Germinal center (tissue), 1 donor: Measurements from ENCODE around the gene NEUROD2.

Source experiments
- DNase-seq: peaks from one replicate; pipeline ENCODE4 v3.0.0; 2012; ENCODE audit warnings: mixed read lengths, low spot score

Gene NEUROD2

DNA sequence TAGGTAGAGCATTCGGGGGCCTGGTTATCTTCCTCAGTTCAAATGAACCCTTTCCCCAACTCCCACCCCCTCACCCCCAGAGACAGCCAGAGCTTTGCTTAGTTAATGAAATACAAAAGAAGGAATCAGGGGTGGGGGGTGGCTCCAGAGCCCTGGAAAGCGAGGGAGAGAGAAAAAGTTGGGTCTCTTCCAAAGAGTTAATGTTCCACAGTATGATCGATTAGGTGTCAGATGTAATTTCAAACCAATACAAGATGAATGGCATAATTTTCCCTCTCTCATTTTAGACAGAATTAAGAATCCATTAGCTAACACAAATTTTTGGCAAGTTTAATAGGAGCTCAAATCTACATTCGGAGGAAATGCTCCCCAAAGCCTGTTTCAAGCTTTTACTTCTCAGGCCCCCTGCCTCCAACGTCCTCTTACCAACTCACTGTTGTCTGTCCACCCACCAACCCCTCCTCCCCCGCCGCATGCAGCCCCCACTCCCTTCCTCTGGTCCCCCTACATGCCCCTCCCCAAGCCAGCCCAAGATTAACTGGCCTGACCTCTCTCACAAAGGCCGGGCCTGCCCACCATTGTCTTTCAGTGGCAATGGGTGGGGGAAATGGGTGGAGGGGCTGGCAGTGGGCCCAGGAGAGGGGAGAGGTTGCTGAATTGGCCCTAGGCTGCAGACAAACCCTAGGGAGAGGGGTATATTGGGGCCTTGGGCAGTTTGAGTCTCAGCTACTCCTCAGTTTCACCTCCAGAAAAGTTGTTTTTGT is 28.2 kb downstream of the NEUROD2 start:
- DNase-seq = no peak

DNA sequence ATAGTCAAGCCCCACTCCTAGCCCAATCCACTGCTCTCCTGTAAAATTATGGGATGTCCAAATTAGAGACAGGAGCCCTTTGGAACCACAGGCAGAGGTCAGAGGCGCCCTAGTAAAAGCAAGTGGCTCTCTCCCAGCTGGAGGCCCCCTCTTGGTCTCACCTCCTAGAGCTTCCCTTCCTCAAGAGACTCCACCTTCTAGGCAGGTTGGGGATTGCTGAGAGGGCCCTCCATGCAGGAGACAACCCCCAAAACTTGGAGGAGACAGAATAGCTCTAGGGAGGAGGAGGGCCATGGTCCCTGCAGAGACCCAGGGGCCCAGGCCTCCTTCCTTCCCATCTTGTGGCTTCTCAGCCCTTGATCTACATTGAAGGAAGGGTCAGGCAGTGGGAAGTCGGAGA is 29.4 kb downstream of the NEUROD2 start:
- no peak for DNase-seq

DNA sequence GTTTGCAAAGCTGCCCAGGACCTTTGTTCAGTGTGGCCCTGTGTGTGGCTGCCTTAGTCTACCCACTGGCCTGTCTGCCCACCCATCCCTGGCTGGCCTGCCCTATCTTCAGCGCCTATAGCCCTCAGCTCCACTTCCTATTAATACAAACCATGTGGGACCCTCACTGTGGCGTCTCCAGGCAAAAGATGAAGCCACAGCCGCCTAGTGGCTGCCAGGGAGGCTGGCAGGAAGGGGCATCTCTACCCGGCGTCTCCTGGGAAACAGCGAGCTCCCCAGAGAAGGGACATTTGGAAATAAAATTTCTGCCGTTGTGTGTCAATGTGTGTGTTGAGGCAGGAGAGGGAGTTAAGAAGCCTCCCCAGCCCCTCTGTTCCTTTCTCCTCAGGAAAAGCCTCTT is 31.5 kb downstream of the NEUROD2 start:
- DNase-seq = peak; percentile 53

DNA sequence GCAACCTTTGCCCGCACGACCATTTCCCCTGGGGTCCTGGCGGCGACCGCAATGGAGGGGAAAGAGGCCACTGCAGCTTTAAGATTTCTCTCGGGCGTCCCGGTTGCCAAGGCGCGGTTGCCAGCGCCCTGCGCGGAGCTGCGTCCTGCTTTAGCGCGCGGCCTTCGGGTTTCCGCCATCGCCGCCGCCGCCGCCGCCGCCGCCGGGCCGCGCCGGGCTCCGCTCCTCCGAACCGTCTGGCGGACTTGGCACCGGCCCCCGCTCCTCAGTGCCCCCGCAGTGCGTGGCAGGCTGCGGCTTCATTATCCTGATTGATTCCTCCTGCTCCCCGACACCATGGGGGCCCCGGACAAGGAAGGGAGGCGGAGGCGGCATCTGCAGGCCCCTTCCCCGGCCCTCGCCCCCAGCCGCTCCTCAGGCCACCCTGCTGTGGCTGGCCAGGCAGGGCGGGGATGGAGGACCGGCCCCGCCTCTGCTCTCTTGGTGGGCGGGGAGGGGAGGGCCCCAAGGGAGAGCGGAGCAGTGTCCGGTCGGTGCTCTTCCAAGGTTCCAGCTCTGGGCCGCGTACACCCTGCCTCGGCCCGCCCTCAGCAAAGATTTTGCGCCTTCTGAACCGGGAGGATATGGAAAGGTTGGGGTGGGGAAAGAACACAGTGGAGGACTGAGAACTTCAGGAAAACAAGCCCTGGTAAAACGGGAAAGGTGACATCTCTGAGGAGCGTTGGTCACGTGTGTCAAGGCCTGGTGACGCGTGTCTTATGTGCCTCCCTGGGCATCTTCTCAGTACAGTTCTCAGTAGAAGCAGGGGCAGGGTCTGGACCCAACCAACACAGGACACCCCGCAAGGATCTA is 34.0 kb downstream of the NEUROD2 start:
- DNase-seq = peak; percentile 75

DNA sequence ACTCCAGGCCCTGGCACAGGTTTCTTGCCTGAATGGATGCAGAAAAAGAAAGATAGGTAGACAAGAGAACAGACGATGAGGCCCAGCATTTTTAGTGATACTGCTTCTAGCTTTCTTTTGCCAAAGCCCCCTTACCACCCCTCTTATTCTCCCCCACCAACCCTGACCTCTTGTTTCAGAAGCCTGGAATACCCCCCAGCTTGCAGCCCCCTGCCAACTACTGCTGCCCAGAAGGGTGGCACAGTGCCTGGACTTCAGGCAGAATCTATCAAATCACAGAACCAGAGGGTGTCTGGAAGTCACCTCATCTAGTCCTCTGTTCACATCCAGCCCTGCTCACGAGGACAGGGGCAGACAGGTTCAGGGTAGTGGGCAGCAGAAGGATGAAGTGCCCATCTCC is 35.6 kb downstream of the NEUROD2 start:
- DNase-seq = no peak

DNA sequence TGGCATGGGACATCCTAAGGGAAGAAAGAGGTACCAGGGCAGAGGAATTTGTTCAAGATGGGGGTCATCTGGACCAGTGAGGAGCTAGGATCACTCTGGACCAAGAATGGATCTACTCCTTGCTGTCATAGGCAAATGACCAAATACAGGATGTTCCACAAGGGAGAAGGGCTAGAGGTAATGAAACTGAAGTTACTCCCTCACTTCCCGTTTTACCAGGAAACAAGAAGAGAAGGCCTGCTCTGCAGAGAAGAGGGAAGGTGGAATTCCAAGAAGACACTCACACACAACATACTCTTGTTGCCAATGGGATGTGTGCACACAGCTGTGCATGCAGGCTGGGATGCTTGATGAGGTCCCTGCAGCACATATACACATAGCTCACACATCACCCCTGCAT is 38.6 kb downstream of the NEUROD2 start:
- no peak for DNase-seq

DNA sequence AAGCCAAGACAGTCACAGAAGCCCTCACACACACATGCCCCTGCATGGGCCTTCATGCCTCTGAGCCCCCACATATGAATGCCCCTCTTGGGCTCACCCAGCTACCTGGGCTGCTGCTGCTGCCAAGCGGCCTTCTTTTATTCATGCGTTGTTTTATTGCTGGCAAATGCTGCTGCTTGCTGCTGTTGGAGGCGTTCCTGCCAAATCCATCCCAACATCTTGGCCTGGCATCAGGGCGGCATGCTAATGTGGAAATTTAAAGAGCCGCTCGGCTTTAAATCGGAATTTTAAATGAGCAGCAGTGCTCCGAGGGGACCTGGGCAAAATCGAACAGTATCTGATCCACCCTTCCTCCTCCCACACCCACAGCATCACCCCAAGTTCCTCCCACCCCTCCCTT is 39.0 kb downstream of the NEUROD2 start:
- DNase-seq = no peak

DNA sequence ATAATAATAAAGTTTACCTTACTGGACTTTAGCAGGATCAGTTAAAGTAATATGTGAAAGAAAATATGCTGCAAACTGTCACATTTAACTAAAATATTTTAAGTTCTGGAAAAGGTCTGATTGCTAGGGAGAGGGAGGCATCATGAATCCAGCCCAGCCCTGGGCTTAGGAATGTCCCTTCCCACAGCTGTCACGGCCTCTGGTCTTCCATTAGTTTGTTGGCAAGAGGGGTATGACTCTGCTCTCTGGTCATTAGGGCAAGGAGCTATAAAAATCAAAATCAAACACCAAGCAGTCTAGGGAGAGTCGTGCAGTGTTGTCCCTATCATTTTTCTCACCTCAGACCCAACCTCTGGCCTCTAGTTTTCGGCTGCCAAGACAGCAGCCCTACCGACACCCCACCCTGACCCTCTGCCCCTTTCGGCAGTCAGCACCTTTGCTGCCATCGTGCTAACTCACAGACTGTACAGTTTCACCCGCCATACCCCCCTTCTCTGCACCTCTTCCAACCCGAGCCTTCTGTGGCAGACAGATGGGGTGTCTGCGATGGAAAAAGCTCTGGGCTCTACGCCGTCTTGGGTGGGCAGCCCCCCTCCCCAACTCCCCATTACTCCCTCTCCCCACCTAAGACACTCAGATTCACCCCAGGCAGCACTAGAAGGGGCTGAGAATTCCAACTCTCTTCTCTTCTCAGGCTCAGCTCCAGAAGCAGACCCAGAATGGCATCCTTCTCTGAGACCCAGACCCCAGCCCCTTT is 41.4 kb downstream of the NEUROD2 start:
- no peak for DNase-seq

DNA sequence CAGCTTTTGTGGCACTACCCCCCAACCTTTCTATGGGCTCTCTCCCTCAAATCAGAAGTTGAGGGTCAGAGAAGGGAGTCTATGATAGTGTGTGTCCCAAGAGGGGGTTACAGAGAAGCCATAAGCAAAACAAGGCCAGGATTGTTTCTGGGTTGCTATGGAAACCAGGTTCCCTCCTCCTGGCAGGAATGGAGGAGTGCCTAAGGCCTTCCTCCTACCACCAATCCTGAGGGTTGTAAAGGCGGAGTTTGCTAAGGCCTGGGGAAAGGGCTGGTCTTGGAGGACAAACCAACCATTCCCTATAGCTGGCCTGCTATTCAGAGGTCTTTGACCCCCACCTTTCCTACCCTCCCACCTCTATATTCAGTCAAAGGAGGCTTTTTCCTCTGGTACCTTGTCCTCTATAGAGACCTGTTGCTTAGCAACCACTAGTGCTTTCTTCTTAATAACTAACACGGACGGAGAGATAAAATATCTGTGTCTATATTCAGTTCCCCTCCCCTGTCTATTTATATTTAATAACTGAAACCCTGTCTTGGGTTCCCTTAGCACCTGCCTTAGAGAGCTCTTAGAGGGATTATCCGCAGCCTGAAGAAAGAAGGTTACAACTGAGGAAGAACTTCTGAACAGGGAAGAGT is 43.4 kb downstream of the NEUROD2 start:
- no peak for DNase-seq

DNA sequence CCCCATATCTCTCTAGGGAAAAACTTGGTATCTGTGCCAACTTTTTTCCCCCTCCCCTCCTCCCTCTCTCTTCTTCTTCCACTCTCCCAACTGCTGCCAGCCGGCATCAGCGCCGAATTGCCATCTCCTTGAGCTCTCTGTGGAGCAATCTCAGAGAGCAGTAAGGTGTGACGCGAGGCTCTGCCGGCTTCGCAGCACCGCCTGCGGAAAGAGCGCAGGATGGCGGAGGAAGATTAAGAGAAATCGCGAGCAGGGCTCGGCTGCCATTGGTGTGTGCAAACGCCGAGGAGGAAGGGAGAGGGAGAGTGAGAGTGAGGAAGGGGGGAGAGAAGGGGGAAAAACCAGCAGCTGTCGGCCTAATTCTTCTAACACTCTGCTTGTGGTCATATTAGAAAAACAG is 44.2 kb downstream of the NEUROD2 start:
- DNase-seq = no peak

DNA sequence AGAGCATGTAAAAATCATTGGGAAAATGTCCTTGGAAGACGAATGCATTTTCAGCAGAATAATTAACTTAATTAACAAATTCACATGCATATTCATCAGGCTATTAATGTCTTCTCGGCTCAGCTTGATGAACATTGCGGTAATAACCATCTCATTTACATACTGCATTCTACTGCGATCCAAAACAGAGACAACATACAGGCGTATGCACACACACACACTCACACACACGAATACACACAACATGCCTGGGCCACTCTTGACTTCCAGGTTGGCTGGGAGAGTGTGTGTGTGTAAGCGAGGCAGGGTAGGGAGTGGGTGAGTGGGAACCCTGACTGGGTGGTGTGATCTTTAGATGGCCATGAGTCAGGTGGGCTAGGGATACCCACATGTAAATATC is 44.7 kb downstream of the NEUROD2 start:
- no peak for DNase-seq

DNA sequence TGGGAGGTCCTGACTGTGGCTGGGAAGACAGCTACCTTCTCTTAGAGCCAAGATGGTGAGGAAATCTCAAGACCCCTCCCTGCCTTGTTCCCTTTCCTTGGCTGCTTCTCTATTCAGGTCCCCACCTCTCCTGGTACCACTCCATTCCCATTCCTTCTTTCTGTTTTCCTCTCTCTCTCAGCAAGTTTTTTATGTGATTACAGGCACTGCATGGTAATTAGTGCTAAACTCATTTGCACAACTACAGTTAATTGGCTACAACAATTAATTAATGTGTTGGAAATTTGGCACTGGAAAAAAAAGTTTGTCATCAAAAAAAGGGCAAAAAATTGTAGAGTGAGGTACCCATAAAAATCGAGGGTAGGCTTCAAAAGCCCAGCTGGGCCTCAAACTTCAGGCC is 45.3 kb downstream of the NEUROD2 start:
- DNase-seq = no peak

DNA sequence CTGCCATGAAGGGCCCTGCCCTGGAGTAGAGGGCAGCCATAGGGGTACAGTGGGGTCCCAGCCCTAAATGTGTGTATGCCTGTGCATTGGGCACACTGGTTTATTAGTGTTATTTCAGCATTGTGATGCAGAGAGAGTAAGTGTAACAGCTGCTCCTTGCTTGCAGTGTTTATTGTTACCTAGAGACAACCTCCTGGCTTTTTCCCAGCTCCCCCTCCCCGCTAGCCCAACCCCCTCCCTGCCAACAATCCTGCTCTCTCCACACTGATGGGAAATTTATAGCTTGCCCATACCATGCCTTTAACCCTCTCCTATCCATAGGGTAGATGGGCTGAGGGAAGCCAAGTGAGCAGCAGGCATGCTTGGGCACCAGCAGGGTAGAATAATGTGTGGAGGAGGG is 51.3 kb downstream of the NEUROD2 start:
- no peak for DNase-seq

DNA sequence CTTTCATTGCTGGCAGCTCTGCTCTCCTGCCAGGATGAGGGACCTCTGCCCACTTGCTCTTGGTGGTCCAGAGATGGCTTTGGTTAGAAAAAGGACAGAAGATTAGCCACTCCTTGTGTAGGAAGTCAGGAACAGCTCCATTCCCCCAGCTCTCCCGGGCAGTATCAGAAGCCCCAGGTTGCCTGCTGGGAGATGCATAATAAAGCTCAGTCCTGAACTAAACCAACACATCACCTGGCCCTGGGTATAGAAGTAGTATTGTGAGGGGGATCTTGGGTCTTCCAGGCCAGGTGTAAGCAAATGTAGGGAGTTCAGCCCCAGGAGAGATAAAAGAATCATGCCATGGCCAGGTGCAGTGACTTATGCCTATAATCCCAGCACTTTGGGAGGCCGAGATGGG is 52.4 kb downstream of the NEUROD2 start:
- no peak for DNase-seq
